ENCODE data around the gene RARA.

The RARA gene

GRCh38 chr17:40329839-40330794 lies 21.1 kb downstream of the RARA start:
- no peak for FAIRE-seq

DNA sequence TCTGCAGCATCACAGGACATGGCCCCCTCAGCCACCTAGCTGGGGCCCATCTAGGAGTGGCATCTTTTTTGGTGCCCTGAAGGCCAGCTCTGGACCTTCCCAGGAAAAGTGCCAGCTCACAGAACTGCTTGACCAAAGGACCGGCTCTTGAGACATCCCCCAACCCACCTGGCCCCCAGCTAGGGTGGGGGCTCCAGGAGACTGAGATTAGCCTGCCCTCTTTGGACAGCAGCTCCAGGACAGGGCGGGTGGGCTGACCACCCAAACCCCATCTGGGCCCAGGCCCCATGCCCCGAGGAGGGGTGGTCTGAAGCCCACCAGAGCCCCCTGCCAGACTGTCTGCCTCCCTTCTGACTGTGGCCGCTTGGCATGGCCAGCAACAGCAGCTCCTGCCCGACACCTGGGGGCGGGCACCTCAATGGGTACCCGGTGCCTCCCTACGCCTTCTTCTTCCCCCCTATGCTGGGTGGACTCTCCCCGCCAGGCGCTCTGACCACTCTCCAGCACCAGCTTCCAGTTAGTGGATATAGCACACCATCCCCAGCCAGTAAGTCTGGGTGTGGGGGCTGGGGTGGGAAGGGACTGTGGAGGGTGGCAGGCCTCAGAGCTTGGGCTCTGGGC lies 22.0 kb downstream of the RARA start:
- no peak for FAIRE-seq

DNA sequence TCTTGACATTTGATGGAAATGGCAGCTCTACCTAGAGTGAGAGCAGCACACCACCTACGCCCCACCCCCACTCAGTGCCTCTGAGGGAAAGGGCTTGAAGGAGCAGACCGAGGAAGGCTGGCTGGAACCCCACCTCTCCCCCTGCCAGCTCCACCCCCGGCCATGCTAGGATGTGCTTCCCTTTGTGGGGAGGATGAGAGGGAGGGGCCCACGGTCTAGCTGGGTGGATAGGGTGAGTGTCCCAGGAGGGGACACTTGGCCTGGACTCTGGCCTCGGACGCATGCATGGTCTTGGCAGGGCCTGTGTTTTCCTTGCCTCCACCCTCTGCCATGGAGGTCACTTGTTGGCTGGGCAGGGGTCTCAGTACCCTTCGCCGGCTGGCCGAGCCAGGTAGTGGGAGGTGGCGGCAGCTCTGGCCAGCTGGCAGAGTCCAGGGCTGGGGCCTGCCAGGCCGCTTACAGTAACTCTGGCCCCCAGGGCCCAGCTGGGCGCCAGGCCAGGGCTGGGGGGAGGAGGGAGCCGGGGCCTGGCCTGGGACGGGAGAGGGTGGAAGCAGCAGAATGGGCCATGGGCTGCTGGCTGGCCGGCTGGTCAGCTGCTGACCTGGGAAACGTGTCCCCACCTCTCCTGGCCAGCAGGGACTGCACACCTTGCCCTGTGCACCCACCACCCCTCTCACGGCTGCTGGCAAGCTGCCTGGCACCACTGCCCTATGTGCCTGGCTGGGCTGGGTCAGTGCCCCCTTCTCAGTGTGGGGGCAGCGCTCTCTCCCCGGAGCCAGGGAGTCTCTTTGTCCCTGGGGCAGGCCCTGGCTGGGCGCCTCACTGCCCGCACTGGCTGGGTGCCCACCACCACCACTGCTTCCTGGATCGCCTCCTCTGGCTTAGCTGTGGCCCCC lies 23.0 kb downstream of the RARA start:
- no peak for FAIRE-seq

DNA sequence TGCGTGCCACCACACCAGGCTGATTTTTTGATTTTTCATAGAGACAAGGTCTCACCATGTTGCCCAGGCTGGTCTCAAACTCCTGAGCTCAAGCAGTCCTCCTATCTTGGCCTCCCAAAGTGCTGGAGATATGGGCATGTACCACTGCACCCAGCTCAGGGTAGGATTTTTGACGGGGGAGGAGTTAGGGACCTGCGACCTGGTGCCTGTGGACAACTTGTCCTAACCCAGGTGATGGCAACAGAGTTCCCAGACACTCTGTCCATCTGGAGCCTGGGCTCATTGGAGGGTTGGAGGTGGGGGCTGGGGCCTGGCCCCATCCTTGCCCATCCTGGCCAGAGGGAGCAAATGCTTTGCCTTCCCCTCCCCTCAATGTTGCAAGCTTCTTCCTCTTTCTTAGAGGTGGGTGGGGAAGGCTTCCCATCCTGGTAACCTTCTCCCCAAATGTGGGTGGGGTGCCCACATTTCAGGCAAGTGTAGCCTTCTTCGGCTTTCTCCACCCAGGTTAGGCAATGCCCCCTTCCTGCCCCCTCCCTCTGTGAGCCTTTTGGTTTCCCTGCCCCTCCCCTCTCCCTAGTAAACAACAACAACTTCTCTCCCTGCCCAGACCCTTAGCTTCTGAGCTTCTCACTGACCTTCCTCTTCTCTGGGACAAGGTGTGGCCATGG lies 24.9 kb downstream of the RARA start:
- no peak for FAIRE-seq

DNA sequence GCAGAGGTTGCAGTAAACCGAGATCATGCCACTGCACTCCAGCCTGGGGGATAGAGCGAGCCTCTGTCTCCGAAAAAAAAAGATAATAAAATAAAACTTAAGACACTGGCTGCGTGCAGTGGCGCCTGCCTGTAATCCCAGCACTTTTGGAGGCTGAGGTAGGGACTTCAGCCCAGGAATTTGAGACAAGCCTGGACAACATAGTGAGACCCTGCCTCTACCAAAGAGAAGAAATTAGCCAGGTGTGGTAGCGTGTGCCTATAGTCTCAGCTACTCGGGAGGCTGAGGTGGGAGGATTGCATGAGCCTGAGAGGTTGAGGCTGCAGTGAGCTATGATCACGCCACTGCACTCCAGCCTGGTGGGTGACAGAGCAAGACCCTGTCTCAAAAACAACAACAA lies 26.6 kb downstream of the RARA start:
- FAIRE-seq, result no peak

GRCh38 chr17:40337351-40337750 lies 28.4 kb downstream of the RARA start:
- no peak for FAIRE-seq

- no peak for FAIRE-seq
Measured at GRCh38 chr17:40338058-40338457, 29.1 kb downstream of the RARA start.

GRCh38 chr17:40338941-40339649 lies 30.1 kb downstream of the RARA start:
- no peak for FAIRE-seq

GRCh38 chr17:40340327-40340726 lies 31.3 kb downstream of the RARA start:
- FAIRE-seq, result no peak

- no peak for FAIRE-seq
Measured at GRCh38 chr17:40340880-40341807, 32.2 kb downstream of the RARA start.

DNA sequence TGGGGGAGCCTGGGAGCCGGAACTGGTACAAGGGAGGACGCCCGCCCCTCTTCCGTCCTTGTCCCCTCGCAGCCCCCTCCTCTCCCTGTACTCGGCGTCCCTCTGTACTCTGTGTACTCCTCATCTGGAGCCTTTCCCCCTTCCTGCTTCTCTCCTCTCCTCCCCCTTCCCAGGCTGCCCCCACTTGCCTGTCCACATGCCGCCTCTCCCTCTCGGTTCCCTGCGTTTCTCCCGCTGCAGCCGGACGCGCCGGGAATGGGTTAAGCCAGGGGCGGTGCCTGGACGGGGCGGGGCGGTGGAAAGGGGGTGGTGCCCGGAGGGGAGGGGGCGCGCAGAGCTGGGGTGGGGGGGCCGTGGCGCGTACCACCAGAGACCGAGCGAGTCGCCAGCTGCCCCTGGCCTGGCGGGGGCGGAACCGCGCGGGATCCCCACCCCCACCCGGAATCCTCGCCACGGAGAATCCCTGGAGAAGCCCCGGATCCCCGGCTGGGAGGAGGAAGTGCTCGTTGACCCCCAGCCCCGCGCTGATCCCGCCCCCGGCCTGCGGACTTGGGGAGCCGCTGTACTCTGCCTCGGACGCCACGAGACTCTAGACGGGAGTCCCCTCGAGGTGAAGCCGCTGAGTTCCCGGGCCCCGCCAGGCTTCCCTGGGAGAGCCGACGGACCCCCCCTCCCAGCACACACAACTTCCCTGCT lies 33.0 kb downstream of the RARA start:
- FAIRE-seq, result no peak

DNA sequence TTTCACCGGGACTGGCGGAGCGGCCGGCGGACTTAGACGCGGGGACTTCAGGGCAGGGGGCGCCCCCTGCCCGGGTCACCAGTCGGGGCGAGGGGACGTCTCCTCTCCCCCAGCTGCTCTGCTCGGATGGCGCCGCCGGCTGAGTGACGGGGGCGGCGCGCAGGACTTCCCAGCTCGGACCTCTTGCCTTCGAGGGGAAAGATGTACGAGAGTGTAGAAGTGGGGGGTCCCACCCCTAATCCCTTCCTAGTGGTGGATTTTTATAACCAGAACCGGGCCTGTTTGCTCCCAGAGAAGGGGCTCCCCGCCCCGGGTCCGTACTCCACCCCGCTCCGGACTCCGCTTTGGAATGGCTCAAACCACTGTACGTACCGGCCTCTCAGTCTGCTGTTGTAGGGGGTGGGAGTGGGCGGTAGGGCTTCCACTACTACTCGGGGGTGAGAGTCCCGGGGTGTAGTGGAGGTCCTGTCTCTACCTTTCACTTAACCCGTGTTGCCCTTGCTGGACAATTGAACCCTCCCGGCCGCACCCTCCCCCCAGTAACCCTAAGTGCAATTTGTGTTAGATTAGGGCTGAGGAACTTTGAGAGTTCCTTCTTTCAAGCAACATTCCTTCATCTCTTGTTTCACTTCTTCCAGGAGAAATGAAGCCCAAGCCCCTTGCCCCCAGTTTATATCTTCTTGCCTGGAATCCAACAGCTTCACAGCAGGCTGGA lies 33.7 kb downstream of the RARA start:
- no peak for FAIRE-seq

DNA sequence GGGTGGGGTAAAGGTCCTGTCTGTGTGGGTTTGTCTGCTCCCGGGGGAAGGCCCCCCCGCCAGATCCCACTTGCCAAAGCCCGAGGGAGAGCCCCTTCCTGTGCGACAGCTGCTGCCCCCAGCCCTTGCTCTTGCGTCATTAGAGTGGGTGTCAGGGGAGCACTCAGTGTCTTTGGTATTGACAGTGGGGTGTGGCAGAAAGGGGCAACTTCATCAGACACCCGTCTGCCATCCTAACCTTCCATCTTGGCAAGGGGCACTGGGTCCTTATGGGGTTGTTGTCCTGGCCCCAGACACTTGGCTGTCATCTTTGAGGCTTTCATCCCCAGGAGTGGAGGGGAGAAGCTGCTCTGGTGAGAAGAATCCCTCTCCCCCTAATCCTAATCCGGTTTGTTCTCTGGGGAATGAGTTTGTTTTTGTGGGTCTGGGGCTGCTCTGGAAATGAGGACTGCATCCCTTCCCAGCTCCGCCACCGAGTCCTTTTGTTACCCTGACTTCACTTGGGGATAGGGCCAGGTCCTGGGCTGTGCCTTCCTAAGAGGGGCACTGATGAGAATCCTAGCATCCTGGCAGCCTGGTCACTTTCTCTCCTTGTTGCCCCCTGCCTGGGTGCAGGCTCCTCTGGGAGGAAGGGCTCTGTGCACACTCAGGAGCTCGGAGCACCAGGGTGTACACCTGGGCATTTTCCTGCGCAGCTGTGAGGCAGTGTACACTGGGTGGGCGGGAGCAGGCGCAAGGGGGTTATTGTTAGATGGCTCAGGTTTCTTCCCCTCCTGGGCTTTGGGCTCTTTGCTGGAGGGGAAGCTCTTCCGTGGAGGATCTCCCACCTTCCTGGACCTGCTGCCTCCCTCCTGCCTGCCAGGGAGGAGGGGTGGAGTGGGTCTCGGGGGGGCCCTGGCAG lies 34.5 kb downstream of the RARA start:
- FAIRE-seq, result no peak

DNA sequence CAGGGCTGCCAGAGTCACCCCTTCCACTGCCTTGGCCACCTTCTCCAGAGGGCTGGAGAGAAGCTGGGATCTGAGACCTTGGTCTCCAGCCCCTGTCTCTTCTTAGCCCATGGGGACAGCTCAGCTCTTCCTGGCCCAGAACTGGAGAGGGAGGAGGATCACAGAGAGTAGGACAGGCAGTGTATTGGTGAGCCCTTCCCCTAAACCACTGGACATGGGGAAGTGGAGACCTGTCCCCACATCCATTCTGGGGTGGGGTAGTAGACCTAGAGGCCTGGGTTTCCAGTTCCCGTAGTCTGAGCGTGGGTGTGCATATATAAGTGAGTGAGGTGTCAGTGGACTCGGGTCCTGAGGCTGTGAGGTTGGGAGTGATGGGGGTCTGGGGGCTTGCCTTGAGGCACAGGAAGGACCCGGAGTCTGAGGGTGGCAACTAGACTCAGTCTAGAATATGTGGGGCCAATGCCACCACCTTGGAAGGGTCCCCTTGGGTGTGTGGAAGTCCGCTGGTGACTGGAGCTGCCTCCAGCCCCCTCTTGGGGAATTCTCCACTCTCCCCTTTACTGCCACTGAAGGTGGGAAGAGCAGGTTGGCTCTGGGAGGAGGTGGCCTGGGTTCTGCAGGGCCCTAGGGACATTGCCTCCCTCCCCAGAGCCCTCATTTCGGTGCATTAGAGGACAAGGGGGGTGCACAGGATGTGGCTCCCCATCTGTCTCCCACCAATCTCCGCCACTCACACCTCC lies 35.6 kb downstream of the RARA start:
- no peak for FAIRE-seq

- FAIRE-seq, result no peak
Measured at GRCh38 chr17:40345161-40345993, 36.4 kb downstream of the RARA start.

DNA sequence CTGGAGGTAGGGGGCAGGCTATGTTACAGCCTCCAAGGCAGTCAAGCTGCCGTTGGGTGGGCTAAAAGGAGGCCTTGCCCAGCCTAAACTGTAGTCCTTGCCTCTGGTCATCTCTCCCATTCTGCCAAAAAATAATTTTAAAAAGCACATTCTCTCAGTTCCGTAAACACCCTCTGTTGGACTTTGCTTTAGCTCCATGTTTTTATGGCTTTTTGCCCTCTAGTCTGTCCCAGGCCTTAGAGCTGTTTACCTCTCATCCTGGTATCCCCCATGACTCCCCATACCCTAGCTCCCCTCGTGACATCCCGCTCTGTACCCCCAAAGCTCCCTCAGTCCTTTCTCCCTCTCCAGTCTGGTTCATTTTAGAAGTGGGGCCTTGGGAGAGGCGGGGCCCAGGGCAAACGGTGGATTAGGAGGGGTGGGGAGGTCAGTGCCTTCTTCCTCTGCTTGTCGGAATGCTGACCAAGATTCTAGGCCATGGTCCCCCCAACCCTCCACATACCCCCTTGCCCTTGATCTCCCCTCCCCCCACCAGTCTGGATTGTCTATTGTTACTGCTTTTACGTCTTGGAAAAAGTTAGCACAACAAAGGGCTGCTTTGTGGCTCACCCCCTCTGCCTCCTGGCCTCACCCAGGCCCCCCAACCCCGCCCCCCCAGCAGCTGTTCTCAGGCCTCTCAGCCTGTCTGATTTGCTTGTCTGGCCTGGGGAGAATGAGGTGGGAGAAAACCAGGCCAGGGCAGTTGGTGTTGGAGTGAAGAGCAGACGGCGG lies 37.2 kb downstream of the RARA start:
- FAIRE-seq, result no peak

Measured in colon (tissue), 2 donors.